ENCODE measurements around the gene SLC15A2. TPM values are rescaled to one million over a fixed set of nuclear protein-coding genes. Genes with fewer than 3 reads are reported as not detected.
A peak's percentile ranks its signal among the peaks of the same experiment; 100 is the strongest.

Gene SLC15A2
- total RNA-seq, 2 donors from 2014 or later = 4.7 to 5.1 TPM

DNA sequence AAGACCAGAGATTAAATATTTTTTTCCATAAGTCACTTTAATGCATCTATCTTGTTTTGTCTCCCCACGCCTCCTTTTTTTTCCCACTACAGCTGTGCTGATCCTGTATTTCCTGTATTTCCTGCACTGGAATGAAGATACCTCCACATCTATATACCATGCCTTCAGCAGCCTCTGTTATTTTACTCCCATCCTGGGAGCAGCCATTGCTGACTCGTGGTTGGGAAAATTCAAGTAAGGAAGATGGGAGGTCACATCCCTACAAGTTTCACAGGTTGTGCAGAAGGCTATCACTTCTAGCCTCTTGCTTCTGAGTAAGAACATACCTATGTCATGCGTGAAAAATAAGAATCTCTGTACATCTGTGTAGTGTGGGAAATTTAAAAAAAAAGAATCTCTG lies 3.1 kb downstream of the SLC15A2 start:
- Histone ChIP-seq H3K4me1 (ENCODE audit: control insufficient read depth in 1 of 2, low read depth in 2 of 2) (peaks cover 8 to 14% of the 10 kb centered on the region in 2 donors), H3K9me3 (no peaks in the 10 kb centered on the region), H3K4me3 (no peak overlapping the region), H3K27ac (no peak overlapping the region), H3K36me3 (no peaks in the 10 kb centered on the region), H3K27me3 (replicated peaks; ENCODE audit: insufficient read depth) (no peaks in the 10 kb centered on the region)
- TF ChIP-seq CTCF (IDR thresholded peaks at IDR 0.05) = no peak
- no peak for DNase-seq (ENCODE audit: low spot score)
- ATAC-seq (ENCODE audit: insufficient number of reproducible peaks, low FRiP score, low read depth) = no peak

- H3K4me3 ChIP-seq = peak overlapping the region; percentile 62
- ATAC-seq (ENCODE audit: insufficient number of reproducible peaks, low FRiP score, low read depth) (no peak), DNase-seq (ENCODE audit: low spot score) (no peak)
- no peaks in the 10 kb centered on the region for H3K36me3 ChIP-seq
- no peaks in the 10 kb centered on the region for H3K27me3 ChIP-seq (replicated peaks; ENCODE audit: insufficient read depth)
- TF ChIP-seq CTCF (IDR thresholded peaks at IDR 0.05) = no peak
- peaks cover 0 to 4% of the 10 kb centered on the region in 2 donors for H3K4me1 ChIP-seq (ENCODE audit: control insufficient read depth in 1 of 2, low read depth in 2 of 2)
- no peaks in the 10 kb centered on the region for H3K9me3 ChIP-seq
- no peak overlapping the region for H3K27ac ChIP-seq
Measured at GRCh38 chr3:121913305-121913990, 19.2 kb downstream of the SLC15A2 start.

- no peak for ATAC-seq (ENCODE audit: insufficient number of reproducible peaks, low FRiP score, low read depth)
- DNase-seq (ENCODE audit: low spot score) = no peak
- Histone ChIP-seq H3K27me3 (replicated peaks; ENCODE audit: insufficient read depth) (no peaks in the 10 kb centered on the region), H3K36me3 (no peaks in the 10 kb centered on the region), H3K9me3 (no peaks in the 10 kb centered on the region), H3K4me3 (peak overlapping the region; percentile 62), H3K27ac (no peak overlapping the region), H3K4me1 (ENCODE audit: control insufficient read depth in 1 of 2, low read depth in 2 of 2) (peaks cover 0 to 4% of the 10 kb centered on the region in 2 donors)
- no peak for TF ChIP-seq CTCF (IDR thresholded peaks at IDR 0.05)
Measured at GRCh38 chr3:121914081-121914998, 20.1 kb downstream of the SLC15A2 start.

GRCh38 chr3:121916189-121916588 lies 22.0 kb downstream of the SLC15A2 start:
- H3K4me3 ChIP-seq = no peak overlapping the region
- H3K36me3 ChIP-seq = no peaks in the 10 kb centered on the region
- ATAC-seq (ENCODE audit: insufficient number of reproducible peaks, low FRiP score, low read depth) (no peak), DNase-seq (ENCODE audit: low spot score) (no peak)
- no peaks in the 10 kb centered on the region for H3K27me3 ChIP-seq (replicated peaks; ENCODE audit: insufficient read depth)
- no peak for TF ChIP-seq CTCF (IDR thresholded peaks at IDR 0.05)
- H3K4me1 ChIP-seq (ENCODE audit: control insufficient read depth in 1 of 2, low read depth in 2 of 2) = peaks cover 0 to 4% of the 10 kb centered on the region in 2 donors
- no peaks in the 10 kb centered on the region for H3K9me3 ChIP-seq
- no peak overlapping the region for H3K27ac ChIP-seq

DNA sequence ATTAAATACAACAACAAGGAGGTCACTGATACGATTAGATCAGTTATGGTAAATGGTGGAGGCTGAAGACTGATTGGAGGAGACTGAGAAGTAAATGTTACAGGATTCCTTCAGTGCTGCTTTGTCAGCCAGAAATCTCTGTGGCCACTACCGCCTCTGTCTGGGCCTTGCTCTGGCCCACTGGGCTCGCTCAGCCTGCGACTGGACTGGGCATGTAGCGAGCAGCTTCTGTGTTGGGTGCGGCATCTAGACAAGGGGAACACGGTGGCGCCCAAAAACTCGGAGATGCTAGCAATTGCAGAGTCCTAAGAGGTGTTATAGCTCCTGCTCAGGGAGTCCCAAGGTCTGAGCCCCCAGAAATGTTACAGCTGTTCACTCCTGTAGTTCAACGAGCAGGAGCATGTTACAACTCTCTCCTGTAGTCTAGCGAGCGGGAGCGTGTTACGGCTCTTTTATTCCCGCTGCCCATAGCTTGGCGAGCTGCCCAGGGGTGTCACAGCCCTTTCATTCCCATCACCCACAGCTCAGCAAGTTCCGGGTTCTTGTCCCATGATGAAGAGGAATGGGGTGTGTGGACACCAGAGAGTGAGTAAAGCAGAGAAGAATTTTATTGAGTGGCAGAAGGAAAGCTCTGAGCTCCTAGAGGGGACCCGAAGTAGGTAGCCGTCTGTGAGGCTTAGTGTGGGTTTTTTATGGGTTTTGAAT lies 24.7 kb downstream of the SLC15A2 start:
- DNase-seq (ENCODE audit: low spot score) (no peak), ATAC-seq (ENCODE audit: insufficient number of reproducible peaks, low FRiP score, low read depth) (no peak)
- peaks cover 0 to 4% of the 10 kb centered on the region in 2 donors for H3K4me1 ChIP-seq (ENCODE audit: control insufficient read depth in 1 of 2, low read depth in 2 of 2)
- no peak for TF ChIP-seq CTCF (IDR thresholded peaks at IDR 0.05)
- H3K27ac ChIP-seq = no peak overlapping the region
- no peaks in the 10 kb centered on the region for H3K36me3 ChIP-seq
- no peak overlapping the region for H3K4me3 ChIP-seq
- no peaks in the 10 kb centered on the region for H3K27me3 ChIP-seq (replicated peaks; ENCODE audit: insufficient read depth)
- no peaks in the 10 kb centered on the region for H3K9me3 ChIP-seq
